ENCODE measurements around the gene SHISA2.

SHISA2 gene

GRCh38 chr13:26017932-26018665 lies 33.7 kb downstream of the SHISA2 start:
- no peak for DNase-seq (ENCODE audit: low read depth in 2 of 2)

- DNase-seq (ENCODE audit: low read depth in 2 of 2), result no peak
Observed at GRCh38 chr13:26017196-26017921, 34.5 kb downstream of the SHISA2 start.

GRCh38 chr13:26016189-26016588 lies 35.6 kb downstream of the SHISA2 start:
- no peak for DNase-seq (ENCODE audit: low read depth in 2 of 2)

GRCh38 chr13:26015271-26016125 lies 36.3 kb downstream of the SHISA2 start:
- no peak for DNase-seq (ENCODE audit: low read depth in 2 of 2)

GRCh38 chr13:26012995-26013394 lies 38.8 kb downstream of the SHISA2 start:
- no peak for DNase-seq (ENCODE audit: low read depth in 2 of 2)

GRCh38 chr13:26011996-26012821 lies 39.6 kb downstream of the SHISA2 start:
- DNase-seq (ENCODE audit: low read depth in 2 of 2), result peak; percentile 10 to 35

GRCh38 chr13:26011208-26011573 lies 40.6 kb downstream of the SHISA2 start:
- no peak for DNase-seq (ENCODE audit: low read depth in 2 of 2)

- DNase-seq (ENCODE audit: low read depth in 2 of 2), result no peak
Observed at GRCh38 chr13:26010487-26011207, 41.2 kb downstream of the SHISA2 start.

GRCh38 chr13:26007261-26008125 lies 44.3 kb downstream of the SHISA2 start:
- DNase-seq (ENCODE audit: low read depth in 2 of 2), result no peak

All from stimulated activated CD4-positive, alpha-beta T cell treated with anti-CD3 and anti-CD28 coated beads, Interleukin-15, amount 100 ng/mL, for 48 hours (primary cell).